ENCODE data around the gene NCBP2. TPM values are rescaled to one million over a fixed set of nuclear protein-coding genes. Genes with fewer than 3 reads are reported as not detected.

The NCBP2 gene
- total RNA-seq, 1 donor from 2014 or later, result 16.9 TPM

DNA sequence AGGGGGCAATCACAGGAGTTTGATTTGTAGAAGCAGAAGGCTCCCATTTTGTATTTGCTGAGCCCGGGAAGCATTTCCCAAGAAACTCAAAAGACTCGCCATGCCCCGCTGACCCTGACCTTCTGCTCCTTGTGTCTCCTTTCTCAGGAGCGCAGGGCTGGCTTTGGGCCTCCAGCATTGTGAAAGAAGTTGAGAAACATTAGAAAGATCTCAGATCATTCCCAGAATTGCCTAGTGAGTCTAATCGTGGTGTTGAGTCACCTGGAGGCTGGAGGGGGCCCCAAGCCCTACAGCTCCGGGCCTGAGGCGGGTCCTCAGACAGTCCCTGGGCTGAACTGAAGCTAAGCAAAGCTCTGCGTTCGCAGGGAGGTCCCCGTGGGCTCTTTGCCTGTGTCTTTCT lies 37.2 kb upstream of the NCBP2 start:
- H3K4me3 ChIP-seq, result no peak overlapping the region
- no peaks in the 10 kb centered on the region for H3K36me3 ChIP-seq
- H3K4me1 ChIP-seq, result no peaks in the 10 kb centered on the region
- H3K9me3 ChIP-seq, result no peaks in the 10 kb centered on the region
- TF ChIP-seq CTCF (IDR thresholded peaks at IDR 0.05), result no peak
- intact Hi-C loops (cut with DNase I), result loop anchor here (2.0 kb wide), 1 partner anchor 207 kb away; no protein-coding TSS in a partner anchor
- DNase-seq (ENCODE audit: low spot score in 2 of 2), result no peak
- H3K27ac ChIP-seq, result no peak overlapping the region
- H3K27me3 ChIP-seq, result no peaks in the 10 kb centered on the region

- no peaks in the 10 kb centered on the region for H3K36me3 ChIP-seq
- TF ChIP-seq CTCF (IDR thresholded peaks at IDR 0.05), result no peak
- no peaks in the 10 kb centered on the region for H3K27me3 ChIP-seq
- H3K9me3 ChIP-seq, result no peaks in the 10 kb centered on the region
- DNase-seq (ENCODE audit: low spot score in 2 of 2), result peak in 1 of 2 donors; percentile 42
- intact Hi-C loops (cut with DNase I), result no loop called here
- H3K4me3 ChIP-seq, result no peak overlapping the region
- H3K4me1 ChIP-seq, result no peaks in the 10 kb centered on the region
- H3K27ac ChIP-seq, result no peak overlapping the region
Measured at GRCh38 chr3:196976941-196977340, 34.6 kb upstream of the NCBP2 start.

DNA sequence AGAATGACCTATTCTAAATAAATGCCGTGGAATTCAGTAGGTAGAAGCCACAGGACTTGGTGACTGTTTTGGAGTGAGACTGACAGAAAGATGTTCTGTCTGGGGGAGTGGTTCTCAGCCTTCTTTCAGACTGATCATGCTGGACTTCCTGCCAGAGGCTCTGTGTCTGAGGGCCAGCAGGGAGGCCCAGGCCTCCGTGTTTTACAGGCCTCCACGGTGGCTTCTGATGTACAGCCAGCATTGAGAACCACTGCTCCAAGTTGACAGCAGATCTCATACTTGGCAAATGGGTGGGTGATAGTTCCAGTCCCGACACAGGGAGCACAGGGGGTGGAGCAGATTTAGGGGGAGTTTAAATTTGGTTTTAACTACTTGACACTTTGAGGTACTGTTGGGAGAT lies 33.0 kb upstream of the NCBP2 start:
- H3K36me3 ChIP-seq, result no peaks in the 10 kb centered on the region
- no peak for TF ChIP-seq CTCF (IDR thresholded peaks at IDR 0.05)
- H3K27me3 ChIP-seq, result no peaks in the 10 kb centered on the region
- intact Hi-C loops (cut with DNase I), result no loop called here
- H3K4me3 ChIP-seq, result no peak overlapping the region
- no peaks in the 10 kb centered on the region for H3K9me3 ChIP-seq
- no peaks in the 10 kb centered on the region for H3K4me1 ChIP-seq
- no peak overlapping the region for H3K27ac ChIP-seq
- DNase-seq (ENCODE audit: low spot score in 2 of 2), result peak in 1 of 2 donors; percentile 46

DNA sequence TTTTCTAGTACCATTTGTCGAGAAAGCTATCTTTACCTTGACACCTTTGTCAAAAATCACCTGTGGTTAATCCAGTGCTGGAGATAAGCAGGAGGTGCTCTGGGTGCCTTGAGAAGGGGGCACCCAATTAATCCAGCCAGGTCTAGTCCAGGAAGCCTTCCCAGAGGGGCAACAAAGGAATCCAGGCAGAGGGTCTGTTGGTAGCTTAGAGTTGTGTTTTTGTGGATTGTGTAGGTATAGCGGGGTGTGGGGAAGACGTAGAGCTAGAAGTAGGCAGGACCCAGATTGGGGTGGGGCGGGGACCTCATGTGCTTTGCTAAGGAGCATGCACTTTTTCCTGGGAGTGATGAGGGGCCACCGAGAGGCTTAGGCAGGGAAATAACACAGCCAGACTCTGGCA lies 32.3 kb upstream of the NCBP2 start:
- Histone ChIP-seq H3K36me3 (no peaks in the 10 kb centered on the region), H3K27ac (no peak overlapping the region), H3K9me3 (no peaks in the 10 kb centered on the region), H3K4me3 (no peak overlapping the region), H3K27me3 (no peaks in the 10 kb centered on the region), H3K4me1 (no peaks in the 10 kb centered on the region)
- TF ChIP-seq CTCF (IDR thresholded peaks at IDR 0.05), result no peak
- peak in 1 of 2 donors; percentile 42 for DNase-seq (ENCODE audit: low spot score in 2 of 2)
- intact Hi-C loops (cut with DNase I), result no loop called here

DNA sequence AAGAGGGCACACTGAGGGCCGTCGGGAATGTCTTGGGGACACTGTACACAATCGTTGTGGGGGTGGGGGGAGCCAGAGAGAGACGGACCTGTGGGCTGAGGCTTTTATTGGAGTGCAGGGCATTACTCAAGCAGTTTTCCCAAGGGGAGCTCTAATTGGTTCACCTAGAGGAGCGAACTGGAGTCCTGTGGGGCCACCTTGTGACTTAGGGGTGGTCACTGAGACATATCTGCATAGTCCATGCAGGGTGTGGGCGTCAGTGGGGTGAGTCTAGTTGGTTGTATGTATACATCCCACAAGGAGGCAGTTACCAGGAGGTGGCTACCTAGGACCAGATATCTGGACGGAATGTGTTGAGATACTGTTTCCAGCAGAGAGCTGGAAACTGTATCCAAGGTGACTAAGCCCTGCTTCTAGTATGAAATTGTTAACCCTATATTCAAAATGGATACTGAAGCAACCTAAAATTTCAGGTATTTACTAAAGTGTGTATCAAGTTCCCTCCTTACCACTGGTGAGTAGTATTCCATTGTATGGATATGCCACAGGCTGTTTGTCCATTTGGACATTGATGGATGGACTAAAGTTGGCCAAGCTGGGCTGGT lies 28.9 kb upstream of the NCBP2 start:
- no peak overlapping the region for H3K27ac ChIP-seq
- H3K36me3 ChIP-seq, result no peaks in the 10 kb centered on the region
- H3K9me3 ChIP-seq, result no peaks in the 10 kb centered on the region
- no peak for DNase-seq (ENCODE audit: low spot score in 2 of 2)
- H3K4me3 ChIP-seq, result no peak overlapping the region
- no peaks in the 10 kb centered on the region for H3K27me3 ChIP-seq
- H3K4me1 ChIP-seq, result peaks cover 0 to 3% of the 10 kb centered on the region in 2 donors
- TF ChIP-seq CTCF (IDR thresholded peaks at IDR 0.05), result no peak
- intact Hi-C loops (cut with DNase I), result no loop called here
